ENCODE data around the gene NFKB1. TPM values are rescaled to one million over a fixed set of nuclear protein-coding genes. Genes with fewer than 3 reads are reported as not detected.

The NFKB1 gene
- polyA plus RNA-seq, 1 donor from 2014 or later = 8.6 TPM

DNA sequence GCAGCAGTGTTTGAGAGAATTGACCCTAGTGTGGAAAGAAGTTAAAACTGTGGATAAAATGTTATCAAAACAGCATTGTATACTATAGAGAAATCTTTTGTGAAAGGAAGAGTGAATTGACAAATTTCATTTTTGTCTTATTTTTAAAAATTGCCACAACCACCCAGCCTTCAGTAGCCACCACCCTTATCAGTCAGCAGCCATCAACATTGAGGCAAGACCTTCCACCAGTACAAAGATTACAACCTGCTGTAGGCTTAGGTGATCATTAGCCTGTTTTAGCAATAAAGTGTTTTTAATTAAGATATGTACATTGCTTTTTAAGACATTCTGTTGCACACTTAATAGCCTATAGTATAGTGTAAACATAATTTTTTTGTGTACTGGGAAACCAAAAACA is 91.1 kb downstream of the NFKB1 start:
- Histone ChIP-seq H3K27ac (ENCODE audit: low read length) (no peak overlapping the region), H4K20me1 (ENCODE audit: insufficient read depth) (no peaks in the 10 kb centered on the region), H3F3A (ENCODE audit: insufficient read depth, low read length, poor library complexity, severe bottlenecking) (no peaks in the 10 kb centered on the region), H3K9ac (ENCODE audit: low read length) (no peak overlapping the region), H3K9me2 (ENCODE audit: insufficient read depth, low read length) (no peaks in the 10 kb centered on the region), H2AFZ (ENCODE audit: low read depth, low read length) (no peak overlapping the region), H3K27me3 (ENCODE audit: insufficient read depth, low read depth, low read length) (no peaks in the 10 kb centered on the region), H3K9me3 (ENCODE audit: low read length) (no peaks in the 10 kb centered on the region), H3K36me3 (ENCODE audit: insufficient read depth, low read length) (peaks cover 6% of the 10 kb centered on the region), H3K4me3 (ENCODE audit: low read length) (no peak overlapping the region), H3K79me2 (replicated peaks; ENCODE audit: insufficient read depth, low read length) (no peaks in the 10 kb centered on the region), H3K4me2 (ENCODE audit: low read length) (no peak overlapping the region)
- TF ChIP-seq EZH2 (IDR thresholded peaks at IDR 0.05; ENCODE audit: borderline replicate concordance, insufficient read depth, low read length, poor library complexity, severe bottlenecking) = no peak
- TF ChIP-seq RAD21 (conservative IDR thresholded peaks at IDR 0.05) = no peak
- TF ChIP-seq, protein P1, sequence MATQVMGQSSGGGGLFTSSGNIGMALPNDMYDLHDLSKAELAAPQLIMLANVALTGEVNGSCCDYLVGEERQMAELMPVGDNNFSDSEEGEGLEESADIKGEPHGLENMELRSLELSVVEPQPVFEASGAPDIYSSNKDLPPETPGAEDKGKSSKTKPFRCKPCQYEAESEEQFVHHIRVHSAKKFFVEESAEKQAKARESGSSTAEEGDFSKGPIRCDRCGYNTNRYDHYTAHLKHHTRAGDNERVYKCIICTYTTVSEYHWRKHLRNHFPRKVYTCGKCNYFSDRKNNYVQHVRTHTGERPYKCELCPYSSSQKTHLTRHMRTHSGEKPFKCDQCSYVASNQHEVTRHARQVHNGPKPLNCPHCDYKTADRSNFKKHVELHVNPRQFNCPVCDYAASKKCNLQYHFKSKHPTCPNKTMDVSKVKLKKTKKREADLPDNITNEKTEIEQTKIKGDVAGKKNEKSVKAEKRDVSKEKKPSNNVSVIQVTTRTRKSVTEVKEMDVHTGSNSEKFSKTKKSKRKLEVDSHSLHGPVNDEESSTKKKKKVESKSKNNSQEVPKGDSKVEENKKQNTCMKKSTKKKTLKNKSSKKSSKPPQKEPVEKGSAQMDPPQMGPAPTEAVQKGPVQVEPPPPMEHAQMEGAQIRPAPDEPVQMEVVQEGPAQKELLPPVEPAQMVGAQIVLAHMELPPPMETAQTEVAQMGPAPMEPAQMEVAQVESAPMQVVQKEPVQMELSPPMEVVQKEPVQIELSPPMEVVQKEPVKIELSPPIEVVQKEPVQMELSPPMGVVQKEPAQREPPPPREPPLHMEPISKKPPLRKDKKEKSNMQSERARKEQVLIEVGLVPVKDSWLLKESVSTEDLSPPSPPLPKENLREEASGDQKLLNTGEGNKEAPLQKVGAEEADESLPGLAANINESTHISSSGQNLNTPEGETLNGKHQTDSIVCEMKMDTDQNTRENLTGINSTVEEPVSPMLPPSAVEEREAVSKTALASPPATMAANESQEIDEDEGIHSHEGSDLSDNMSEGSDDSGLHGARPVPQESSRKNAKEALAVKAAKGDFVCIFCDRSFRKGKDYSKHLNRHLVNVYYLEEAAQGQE (IDR thresholded peaks at IDR 0.05; ENCODE audit: borderline replicate concordance) = no peak
- no peak for TF ChIP-seq EP300 (conservative IDR thresholded peaks at IDR 0.05; ENCODE audit: poor library complexity, severe bottlenecking)
- no peak for TF ChIP-seq POLR2AphosphoS5 (IDR thresholded peaks at IDR 0.05)
- TF ChIP-seq, protein P2, sequence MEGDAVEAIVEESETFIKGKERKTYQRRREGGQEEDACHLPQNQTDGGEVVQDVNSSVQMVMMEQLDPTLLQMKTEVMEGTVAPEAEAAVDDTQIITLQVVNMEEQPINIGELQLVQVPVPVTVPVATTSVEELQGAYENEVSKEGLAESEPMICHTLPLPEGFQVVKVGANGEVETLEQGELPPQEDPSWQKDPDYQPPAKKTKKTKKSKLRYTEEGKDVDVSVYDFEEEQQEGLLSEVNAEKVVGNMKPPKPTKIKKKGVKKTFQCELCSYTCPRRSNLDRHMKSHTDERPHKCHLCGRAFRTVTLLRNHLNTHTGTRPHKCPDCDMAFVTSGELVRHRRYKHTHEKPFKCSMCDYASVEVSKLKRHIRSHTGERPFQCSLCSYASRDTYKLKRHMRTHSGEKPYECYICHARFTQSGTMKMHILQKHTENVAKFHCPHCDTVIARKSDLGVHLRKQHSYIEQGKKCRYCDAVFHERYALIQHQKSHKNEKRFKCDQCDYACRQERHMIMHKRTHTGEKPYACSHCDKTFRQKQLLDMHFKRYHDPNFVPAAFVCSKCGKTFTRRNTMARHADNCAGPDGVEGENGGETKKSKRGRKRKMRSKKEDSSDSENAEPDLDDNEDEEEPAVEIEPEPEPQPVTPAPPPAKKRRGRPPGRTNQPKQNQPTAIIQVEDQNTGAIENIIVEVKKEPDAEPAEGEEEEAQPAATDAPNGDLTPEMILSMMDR (IDR thresholded peaks at IDR 0.05; ENCODE audit: poor library complexity, severe bottlenecking) = no peak
- TF ChIP-seq SMC3 (conservative IDR thresholded peaks at IDR 0.05; ENCODE audit: poor library complexity) = no peak
- no peak for TF ChIP-seq TAF1 (IDR thresholded peaks at IDR 0.05; ENCODE audit: low read depth)
- TF ChIP-seq MXI1 (conservative IDR thresholded peaks at IDR 0.05; ENCODE audit: poor library complexity, severe bottlenecking) = no peak

DNA sequence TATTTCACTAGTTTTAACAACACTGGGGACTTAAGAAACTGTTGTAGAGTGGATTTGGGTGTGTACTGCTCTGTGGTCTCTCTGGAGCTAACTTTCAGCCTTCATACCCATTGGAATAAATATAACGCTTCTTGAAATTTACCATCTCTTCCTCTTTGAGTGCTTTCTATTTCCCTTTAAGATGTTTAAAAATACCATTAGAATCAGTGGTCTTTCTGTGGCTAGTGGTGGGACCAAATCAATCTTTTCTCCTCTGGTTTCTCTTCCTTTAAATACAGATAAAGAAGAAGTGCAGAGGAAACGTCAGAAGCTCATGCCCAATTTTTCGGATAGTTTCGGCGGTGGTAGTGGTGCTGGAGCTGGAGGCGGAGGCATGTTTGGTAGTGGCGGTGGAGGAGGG is 92.0 kb downstream of the NFKB1 start:
- Histone ChIP-seq H3K36me3 (ENCODE audit: insufficient read depth, low read length) (peaks cover 6% of the 10 kb centered on the region), H3K9ac (ENCODE audit: low read length) (no peak overlapping the region), H3K9me3 (ENCODE audit: low read length) (no peaks in the 10 kb centered on the region)

More for the DNA sequence above, 92.0 kb downstream of the NFKB1 start:
- Histone ChIP-seq H3F3A (ENCODE audit: insufficient read depth, low read length, poor library complexity, severe bottlenecking) (no peaks in the 10 kb centered on the region), H3K27ac (ENCODE audit: low read length) (no peak overlapping the region), H3K27me3 (ENCODE audit: insufficient read depth, low read depth, low read length) (no peaks in the 10 kb centered on the region), H3K4me3 (ENCODE audit: low read length) (no peak overlapping the region), H2AFZ (ENCODE audit: low read depth, low read length) (no peak overlapping the region), H4K20me1 (ENCODE audit: insufficient read depth) (no peaks in the 10 kb centered on the region), H3K79me2 (replicated peaks; ENCODE audit: insufficient read depth, low read length) (no peaks in the 10 kb centered on the region), H3K9me2 (ENCODE audit: insufficient read depth, low read length) (no peaks in the 10 kb centered on the region), H3K4me2 (ENCODE audit: low read length) (no peak overlapping the region)
- TF ChIP-seq, protein P2 (IDR thresholded peaks at IDR 0.05; ENCODE audit: poor library complexity, severe bottlenecking) = no peak
- no peak for TF ChIP-seq EP300 (conservative IDR thresholded peaks at IDR 0.05; ENCODE audit: poor library complexity, severe bottlenecking)
- TF ChIP-seq, protein P1 (IDR thresholded peaks at IDR 0.05; ENCODE audit: borderline replicate concordance) = no peak
- no peak for TF ChIP-seq RAD21 (conservative IDR thresholded peaks at IDR 0.05)
- TF ChIP-seq POLR2AphosphoS5 (IDR thresholded peaks at IDR 0.05) = no peak
- TF ChIP-seq SMC3 (conservative IDR thresholded peaks at IDR 0.05; ENCODE audit: poor library complexity) = no peak
- no peak for TF ChIP-seq MXI1 (conservative IDR thresholded peaks at IDR 0.05; ENCODE audit: poor library complexity, severe bottlenecking)
- no peak for TF ChIP-seq TAF1 (IDR thresholded peaks at IDR 0.05; ENCODE audit: low read depth)
- no peak for TF ChIP-seq EZH2 (IDR thresholded peaks at IDR 0.05; ENCODE audit: borderline replicate concordance, insufficient read depth, low read length, poor library complexity, severe bottlenecking)
